HG03064 (cell line): ENCODE data around the gene ARHGAP6.

Experiments used
- ATAC-seq: cut with Tn5 transposase; IDR thresholded peaks from one replicate; pipeline ENCODE4 v1.9.1; 2021; ENCODE audit warnings: low read depth; ENCODE audit not compliant: unreplicated experiment

ARHGAP6 gene, protein sequence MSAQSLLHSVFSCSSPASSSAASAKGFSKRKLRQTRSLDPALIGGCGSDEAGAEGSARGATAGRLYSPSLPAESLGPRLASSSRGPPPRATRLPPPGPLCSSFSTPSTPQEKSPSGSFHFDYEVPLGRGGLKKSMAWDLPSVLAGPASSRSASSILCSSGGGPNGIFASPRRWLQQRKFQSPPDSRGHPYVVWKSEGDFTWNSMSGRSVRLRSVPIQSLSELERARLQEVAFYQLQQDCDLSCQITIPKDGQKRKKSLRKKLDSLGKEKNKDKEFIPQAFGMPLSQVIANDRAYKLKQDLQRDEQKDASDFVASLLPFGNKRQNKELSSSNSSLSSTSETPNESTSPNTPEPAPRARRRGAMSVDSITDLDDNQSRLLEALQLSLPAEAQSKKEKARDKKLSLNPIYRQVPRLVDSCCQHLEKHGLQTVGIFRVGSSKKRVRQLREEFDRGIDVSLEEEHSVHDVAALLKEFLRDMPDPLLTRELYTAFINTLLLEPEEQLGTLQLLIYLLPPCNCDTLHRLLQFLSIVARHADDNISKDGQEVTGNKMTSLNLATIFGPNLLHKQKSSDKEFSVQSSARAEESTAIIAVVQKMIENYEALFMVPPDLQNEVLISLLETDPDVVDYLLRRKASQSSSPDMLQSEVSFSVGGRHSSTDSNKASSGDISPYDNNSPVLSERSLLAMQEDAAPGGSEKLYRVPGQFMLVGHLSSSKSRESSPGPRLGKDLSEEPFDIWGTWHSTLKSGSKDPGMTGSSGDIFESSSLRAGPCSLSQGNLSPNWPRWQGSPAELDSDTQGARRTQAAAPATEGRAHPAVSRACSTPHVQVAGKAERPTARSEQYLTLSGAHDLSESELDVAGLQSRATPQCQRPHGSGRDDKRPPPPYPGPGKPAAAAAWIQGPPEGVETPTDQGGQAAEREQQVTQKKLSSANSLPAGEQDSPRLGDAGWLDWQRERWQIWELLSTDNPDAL (N-terminal part only)

DNA sequence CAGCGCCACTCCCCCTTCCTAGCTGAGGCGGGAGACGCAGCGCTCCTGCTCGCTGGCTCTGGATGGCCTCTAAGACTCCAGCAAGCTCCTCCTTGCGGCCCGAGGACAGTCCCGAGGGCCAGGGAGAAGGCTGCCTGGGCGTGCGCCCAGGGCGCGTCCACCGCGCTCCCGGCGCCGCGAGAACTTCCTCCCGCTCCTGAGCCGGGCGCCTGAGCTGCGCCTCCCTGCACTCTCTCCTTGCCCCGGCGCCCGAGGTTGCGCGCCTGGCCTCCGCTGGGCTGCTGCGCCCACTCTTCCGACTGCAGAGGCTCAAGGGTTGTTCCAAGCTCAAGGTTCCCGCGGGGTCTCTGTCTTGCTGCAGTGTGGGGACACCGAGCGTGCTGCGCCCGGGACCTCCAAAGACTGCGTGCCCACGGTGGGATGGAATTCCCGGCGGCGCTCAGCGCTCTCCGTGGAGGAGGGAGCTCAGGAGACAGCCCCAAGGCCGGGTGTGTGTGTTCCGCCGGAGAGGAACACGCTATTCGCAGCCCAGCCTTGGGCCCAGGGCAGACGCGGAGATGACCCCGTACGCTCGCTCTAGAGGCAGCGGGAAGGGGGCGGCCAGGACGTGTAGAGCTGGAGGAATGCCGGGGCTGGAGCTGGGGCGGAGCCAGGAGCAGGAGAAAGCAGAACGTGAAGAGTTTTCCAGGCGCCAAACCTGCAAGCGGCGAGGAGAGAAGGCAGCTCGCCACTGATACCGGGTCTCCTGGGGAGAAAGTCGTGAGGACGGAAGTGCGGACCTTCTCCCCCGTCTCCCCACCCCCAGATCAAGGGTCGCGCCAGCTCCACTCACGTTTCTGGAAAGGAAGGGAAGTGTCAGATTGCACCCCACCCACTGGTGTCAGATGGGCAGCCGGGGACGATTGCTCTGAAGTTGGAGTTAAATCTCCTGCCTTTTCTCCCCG lies at the start of gene ARHGAP6:
Gene ARHGAP6 (minus strand): TSS at position 753 of the 944 bp plus-strand sequence. CDS start 1,092 bp downstream, outside the sequence.
- ATAC-seq: no peak

DNA sequence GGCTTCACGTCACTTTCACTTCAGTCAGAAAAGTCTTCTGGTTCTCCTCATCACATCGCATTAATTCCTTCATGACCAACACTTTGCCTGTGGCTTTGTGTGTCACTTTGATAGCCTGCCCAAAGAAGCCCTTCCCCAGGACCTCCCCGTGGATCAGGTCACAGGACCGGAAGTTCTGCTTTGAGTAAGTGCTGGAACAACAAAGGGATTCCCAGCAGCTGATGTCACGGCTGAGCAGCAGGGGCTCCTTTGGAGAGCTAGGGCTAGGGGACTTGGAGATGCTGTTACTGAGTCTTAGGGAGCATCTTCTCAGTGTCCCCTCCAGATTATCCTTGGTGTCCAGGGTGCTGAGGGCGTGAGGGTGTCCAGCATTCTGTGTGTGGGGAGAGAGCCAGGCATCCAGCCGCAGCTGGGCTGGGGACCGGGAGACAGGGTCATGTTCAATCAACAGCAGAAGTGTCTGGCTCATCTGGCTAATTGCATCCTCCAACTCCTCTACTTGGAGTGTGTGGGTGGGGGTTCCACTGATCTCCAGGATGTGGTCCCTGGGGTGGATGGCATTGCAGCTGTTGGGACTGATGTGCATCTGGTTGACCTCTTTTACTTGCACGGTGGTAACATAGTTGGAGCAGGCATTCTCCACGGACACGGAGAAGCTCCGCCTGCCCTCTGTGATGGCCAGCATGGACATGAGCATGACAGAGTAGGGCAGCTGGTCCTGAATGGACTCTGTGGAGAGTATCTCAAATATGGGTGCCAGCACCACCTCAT lies 39.2 kb upstream of the ARHGAP6 start:
- ATAC-seq: no peak

DNA sequence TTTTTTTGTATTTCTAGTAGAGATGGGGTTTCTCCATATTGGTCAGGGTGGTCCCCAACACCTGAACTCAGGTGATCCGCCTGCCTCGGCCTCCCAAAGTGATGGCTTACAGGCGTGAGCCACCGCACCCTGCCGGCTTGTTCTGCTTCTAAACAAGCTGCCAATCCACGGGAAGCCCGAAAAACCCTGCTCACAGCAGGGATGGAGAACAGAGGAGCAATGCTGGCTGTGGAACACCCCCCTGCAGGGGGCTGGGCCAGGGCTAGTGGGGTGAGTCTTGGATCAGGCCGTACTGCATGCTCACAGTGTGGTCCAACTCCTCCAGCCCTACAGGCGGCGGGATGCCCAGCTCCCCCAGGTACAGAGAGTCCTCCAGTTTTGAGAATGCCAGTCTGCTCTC lies 38.1 kb upstream of the ARHGAP6 start:
- no peak for ATAC-seq

DNA sequence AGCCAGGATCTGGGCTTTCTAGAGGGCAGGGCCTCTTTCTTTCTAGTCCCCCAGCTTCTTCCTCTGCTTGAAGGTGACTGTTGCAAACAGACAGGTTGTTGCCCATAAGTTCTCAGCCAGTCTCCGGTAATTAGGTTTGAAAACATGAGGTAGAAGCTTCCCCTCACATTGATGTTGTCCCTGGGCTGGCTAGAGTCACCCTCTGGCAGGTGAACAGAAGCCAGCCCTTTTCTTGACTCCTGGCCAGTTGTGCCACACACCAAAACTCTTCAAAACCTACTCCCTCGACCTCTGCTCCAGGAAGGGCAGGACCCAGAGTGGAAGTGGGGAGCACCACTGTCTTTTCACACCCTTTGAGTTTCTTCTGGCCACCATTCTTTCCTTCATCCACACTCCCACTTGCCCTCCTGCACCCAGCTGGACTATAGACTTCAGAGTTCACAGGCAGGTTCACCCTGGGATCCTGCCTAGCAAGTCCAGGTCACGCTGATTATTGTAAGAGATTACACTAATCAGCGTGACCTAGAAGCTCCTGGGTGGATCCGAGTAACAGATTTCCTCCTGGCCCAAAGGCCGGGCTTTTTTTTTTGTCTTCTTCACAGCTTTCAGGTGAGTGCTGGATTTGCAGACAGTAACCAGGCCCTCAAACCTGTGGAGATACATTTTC lies 37.4 kb upstream of the ARHGAP6 start:
- ATAC-seq: no peak

DNA sequence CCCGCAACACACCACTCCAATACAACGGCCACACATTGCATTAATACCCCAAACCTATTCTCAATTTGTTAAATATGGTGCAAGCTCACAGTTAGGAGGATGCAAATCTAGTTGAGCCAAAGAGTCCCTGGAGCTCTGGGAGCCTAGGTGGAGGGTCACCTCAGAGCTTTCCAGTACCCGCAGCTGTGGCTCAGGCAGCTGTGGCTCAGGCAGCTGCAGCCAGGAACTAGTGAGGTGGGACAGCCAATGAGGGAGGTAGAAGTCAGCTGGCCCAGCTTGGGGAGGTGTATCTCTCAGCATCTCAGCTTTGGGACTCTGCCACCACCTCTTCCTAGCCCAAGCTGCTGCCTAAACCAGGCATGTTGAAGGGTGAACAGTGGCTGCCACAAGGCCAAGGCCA lies 36.7 kb upstream of the ARHGAP6 start:
- ATAC-seq: no peak

DNA sequence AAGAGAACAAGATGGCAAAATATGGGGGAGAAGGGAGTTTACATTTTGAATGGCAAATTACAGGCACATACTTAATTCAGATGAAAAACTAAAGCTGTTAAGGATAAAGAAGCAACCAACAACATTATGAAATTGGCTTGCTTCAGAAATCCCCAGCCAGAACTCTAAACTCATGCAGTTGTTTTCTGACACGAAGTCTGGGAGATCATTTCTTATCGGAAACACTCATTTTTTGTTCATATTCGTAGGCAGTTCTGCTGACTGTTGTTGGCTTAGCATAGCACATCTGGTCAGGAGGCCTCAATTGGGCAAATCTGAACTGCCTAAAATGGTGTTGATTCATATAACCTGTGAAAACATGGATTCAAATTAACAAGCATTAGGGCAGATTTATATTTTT lies 33.0 kb upstream of the ARHGAP6 start:
- no peak for ATAC-seq

DNA sequence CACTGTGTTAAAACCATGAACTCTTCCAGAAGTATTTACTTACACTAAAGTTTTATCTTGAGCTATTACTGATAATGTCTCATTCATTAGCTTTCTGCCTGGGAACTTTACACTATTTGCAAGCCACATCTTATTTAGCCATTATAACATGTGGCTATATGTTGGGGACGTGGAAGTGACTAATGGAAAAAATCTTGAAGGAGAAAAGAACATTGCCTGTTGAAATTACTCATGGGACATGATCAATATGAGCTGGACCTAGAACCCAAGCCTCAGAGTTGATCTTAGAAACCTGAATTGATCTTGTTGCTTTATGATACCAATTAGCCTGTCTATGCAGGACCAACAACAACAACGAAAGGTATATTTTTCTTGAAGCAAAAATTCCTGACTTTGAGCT lies 22.5 kb upstream of the ARHGAP6 start:
- no peak for ATAC-seq

DNA sequence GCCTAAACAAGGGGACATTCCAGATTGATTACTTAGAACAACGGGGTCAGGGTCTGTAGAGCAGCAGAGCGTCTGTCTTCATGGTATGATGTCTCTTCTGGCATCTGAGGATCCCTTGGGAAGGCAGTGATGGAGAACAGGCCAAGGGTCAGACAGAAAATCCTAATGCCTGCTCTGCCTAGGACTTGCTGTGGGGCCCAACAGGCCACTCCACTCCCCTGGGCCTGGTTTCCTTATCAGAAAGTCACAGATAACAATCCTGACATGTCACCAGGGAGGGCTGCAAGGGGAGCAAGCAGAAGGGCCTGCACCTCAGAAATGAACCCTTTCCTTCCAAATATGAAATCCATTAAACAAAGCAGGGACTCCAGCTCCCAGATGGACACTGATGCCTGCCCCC lies 21.4 kb upstream of the ARHGAP6 start:
- ATAC-seq: no peak

DNA sequence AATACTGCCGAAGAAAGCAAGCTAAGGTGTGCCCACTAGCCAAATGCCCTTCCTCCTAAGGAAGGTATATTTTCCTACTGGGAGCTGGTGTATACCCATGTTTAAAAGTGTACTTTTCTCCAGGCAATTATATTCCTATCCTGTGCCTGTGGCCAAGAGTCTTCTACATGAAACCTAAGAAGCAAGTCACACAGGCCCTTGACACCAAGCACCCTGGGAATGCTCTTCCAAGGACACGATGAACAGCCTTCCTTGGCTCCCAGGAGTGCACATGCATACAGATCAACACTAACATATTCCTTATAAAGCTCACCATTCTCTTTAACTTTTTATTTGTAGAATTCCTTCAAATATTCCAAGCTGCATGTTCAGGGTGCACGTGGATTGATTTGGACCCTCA lies 17.3 kb upstream of the ARHGAP6 start:
- no peak for ATAC-seq

DNA sequence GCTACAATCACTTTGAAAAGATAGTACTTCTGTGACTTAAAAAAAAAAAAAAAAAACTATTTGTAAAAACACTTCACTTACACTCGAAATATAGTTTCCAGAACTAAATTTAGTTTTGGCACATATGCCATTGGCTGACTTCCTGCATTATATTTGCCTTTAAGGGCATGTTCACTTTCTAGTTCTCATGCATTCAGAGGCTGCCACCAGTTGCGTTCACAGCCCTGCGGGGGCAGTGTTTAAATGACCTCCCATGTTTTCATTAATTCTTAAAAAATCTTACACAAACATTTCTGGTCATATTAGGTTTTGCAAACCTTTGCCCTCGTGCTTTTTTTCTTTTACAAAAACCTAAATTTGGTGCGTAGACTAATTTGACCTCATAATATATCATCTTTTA lies 12.4 kb upstream of the ARHGAP6 start:
- no peak for ATAC-seq

DNA sequence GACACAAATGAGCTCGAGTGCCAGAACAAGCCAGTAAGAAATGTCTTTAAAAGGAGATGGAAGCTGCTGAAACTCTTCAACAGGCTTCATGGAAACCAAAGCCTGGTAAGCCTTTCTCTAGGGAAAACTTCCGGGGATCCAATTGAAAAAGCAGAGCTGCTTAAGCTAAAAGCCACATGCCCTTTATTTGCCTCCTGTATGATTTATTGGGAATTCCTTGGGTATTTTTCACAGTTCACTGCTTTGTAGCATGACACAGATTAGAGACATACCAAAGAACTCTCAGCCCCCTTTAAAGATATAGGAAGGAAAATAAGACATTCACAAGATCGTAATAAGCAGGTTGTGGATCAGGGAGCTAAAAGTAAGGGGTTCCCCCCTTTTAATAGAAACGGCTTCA lies 6.5 kb upstream of the ARHGAP6 start:
- ATAC-seq: no peak

DNA sequence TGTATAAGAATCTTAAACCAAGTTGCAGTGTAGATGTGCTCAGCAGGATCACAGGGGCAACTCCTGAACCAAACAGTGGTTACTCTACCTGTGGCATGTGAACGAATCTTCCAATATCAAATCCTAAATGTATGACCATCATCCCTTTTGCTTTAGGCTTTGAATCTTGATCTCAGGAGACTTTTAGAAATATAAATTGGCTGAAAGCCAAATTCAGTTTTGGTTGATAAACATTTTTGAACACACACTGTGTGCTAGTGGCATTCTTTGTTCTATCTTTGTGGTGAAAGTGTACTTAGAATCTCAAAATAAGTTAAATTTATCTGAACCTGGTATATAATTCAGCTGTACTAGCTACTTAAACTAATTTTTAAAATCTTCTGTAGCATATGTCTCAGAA lies 4.6 kb upstream of the ARHGAP6 start:
- no peak for ATAC-seq

DNA sequence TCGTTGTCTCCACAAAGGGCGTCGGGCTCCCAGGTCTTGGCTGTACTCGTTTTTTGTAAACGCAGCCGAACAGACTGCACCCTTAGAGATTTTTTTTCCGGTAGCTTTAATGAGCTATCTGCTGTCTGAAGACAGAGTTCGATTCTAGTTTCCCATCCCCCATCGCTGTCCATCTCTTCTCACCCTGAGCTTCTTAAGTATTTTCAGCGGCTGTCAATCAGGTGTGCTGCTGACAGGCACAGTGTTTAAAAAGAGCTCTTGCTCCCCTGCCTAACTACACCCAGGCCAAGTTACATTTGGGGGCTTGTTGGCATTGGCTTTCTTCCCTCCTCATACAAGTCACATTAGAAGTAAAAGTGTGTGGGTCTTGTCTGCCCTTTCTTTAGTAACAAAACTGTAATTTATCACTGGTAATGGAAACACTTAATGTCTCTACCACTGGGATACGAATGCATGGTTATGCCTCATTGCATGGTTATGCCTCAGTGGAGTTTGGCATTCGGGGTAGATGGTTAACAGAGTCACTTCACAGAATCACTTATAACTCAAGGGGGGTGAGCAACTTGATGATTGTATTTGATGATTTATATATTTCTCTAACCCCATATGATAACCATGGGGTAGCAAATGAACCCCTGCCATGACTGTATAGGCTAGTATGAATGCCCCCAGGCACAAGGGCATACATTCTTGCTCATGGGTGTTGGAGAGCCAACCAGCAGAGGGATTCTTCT lies 1.4 kb upstream of the ARHGAP6 start:
- ATAC-seq: no peak

DNA sequence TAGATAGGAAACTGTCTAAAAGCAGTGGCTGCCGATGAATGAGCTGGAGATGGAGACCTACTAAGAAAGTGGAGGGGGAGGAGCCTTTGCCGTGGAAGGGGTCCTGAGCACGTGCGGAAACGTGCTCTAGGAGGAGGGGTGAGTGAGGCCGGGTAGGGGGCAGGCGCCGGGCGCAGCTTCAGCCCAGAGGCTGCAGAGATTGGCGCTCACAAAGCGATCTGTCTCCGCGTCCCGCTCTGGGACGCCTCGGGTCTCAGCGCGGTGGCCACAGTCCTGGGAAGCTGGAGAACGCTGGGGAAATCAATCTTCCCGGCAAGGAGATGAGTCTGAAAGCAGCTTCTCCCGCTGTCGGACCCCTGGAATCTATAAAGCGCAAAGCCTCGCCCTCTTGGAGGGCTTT lies 444 bp upstream of the ARHGAP6 start:
- ATAC-seq: no peak

DNA sequence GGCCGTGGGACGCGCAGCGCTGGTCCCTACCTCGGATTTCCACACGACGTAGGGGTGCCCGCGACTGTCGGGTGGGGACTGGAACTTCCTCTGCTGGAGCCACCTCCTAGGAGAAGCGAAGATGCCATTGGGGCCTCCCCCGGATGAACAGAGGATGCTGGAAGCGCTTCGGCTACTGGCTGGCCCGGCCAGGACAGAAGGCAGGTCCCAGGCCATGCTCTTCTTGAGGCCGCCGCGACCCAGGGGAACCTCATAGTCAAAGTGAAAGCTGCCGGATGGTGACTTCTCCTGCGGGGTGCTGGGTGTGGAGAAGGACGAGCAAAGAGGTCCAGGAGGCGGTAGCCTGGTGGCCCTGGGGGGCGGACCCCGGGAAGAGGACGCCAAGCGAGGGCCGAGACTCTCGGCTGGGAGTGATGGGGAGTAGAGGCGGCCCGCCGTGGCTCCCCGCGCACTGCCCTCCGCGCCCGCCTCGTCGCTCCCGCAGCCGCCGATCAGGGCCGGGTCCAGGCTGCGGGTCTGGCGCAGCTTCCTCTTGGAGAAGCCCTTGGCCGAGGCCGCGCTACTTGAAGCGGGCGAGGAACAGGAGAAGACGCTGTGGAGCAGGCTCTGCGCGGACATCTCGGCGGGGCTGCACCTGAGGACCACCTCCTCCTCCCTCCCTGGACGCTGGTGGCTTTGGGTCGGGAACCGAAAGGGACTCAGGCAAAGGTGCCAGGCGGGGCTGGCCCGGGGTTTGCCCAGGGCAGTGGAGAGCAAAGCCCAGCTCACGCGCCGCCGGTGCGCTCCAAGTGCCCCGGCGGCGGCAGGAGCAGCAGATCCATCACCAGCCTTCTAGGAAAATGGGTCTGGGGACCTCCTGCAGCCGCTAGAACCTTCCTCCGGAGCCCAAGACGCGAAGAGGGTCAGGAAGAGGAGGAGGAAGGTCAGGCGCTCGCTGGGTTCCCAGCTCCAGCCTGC lies 1.2 kb downstream of the ARHGAP6 start:
- ATAC-seq: no peak

DNA sequence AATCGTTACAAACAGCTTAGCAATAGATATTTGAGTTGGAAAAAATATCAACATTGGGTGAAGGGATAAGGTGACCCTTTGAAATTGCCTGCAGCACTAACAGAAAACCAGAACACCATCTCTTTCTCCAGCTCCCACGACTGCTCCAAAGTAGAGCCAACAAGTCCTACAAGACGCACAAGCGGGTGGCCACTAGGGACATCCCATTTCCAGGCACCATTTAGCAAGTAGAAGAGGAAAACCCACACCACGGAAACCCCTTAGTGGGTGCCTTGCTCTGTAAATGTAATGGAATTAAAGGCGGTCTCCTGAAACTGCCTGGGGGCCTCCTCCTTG lies 1.9 kb downstream of the ARHGAP6 start:
- no peak for ATAC-seq

DNA sequence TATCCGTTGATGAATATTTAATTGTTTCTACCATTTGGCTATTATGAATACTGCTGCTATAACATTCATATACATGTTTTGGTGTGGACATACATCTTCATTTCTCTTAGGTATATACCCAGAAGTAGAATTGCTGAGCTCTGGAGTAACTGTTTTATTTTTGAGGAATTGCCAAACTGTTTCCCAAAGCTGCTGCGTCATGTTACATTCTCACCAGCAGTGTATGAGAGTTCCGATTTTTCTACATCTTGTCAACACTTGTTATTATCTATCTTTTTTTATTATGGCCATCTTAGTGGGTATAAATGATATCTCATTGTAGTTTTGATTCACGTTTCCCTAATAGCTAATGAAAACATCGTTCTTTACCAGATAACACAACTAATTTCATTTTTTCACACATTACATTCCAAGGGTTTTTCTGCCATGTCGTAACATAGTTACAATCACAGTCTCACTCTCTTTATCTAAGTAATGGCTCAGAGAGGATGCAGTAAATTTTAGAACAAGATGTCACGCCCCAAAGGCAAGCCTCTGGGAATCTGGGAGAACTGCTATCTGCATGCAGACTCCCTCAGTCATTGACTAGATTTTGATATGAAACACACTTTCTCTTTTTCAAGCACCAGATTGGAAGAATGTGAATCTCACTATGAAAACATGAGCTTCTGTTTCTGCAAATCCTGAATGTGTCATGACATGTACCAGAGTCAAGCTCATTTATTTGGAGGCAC lies 10.3 kb downstream of the ARHGAP6 start:
- ATAC-seq: no peak
